C4-2B (cell line): ENCODE data around the gene SDK2.

Experiments
- CTCF ChIP-seq: fragments of 450-650 bp; conservative IDR thresholded peaks from 2 replicates; pipeline ENCODE4 v1.5.1; 2017; ENCODE audit warnings: mild to moderate bottlenecking
- ZFX ChIP-seq: fragments of 450-650 bp; IDR thresholded peaks from 2 replicates; pipeline ENCODE4 v1.6.1; 2017

DNA sequence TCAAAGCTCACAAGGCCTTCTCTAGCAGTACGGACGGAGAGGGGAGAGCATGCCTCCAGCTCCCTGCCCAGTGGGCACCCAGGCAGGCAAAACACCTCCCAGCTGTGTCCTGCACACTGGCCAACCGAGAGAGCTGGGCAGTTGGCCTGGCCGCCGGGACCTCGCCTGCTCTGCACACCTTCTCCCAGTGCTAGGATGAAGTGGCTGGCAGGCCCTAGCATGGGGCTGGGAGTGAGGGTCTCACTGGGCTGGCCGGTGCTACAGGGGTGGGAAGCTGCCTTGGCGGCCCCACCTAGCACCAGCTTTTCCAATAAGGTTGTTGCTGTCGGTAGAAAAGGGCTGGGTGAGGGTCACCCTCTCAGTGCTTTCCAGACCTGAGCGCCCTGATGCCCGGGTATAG, 60.2 kb downstream of the SDK2 start:
- TF ChIP-seq CTCF = no peak
- TF ChIP-seq ZFX = no peak
